Measurements from ENCODE around the gene DCTD. TPM values are rescaled to one million over a fixed set of nuclear protein-coding genes. Genes with fewer than 3 reads are reported as not detected.

Gene DCTD
- total and polyA plus RNA-seq, 2 of the 13 experiments (the other 11 are each of a cell fraction or from before 2014, with no cell fraction given): 85.1 to 95.3 TPM

DNA sequence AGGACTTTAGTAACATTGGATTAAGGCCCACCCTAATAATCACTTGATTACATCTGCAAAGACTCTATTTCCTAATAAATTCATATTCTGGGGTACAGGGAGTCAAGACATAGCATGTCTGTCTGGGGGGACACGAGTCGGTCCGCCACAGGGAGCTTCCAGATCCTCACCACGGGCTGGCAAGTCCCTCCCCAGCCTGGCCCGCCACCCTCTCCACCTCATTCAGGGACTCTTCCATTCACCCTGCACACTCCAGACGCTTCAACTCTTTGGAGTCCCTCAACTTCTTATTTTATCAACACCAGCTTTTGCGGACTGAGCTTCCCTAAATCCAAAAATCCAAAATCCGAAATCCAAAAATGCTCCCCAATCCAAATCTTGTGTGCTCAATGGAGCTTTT, 71.2 kb downstream of the DCTD start:
- H3K9ac ChIP-seq (ENCODE audit: insufficient read depth, low read depth, low read length): no peak overlapping the region
- H4K20me1 ChIP-seq (ENCODE audit: insufficient read depth, low read length): no peaks in the 10 kb centered on the region
- no peaks in the 10 kb centered on the region for H3K4me1 ChIP-seq (ENCODE audit: insufficient read depth, low read length)
- no peak for ATAC-seq
- H3K4me3 ChIP-seq (replicated peaks in 1 of 3; ENCODE audit: insufficient read depth in 1 of 3, low read depth in 2 of 3, low read length in 3 of 3): no peak overlapping the region
- H3K36me3 ChIP-seq (replicated peaks in 1 of 2; ENCODE audit: control insufficient read depth in 1 of 2, insufficient read depth in 2 of 2, low read length in 2 of 2): no peaks in the 10 kb centered on the region
- intact Hi-C loops (cut with micrococcal nuclease; ENCODE audit: unreplicated experiment): no loop called here
- ChIA-PET CTCF (ENCODE audit: low intra/inter-chr PET ratio, low total read pairs) (no interaction called here), POLR2A (no interaction called here)
- 57% methylated on average over 8 of the region's 8 CpGs for WGBS (ENCODE audit: low lambda C conversion rate)
- H3K9me3 ChIP-seq (ENCODE audit: low read length): no peaks in the 10 kb centered on the region
- peaks cover 0 to 34% of the 10 kb centered on the region in 2 experiments; a peak in 3 of 5 replicates for H3K27me3 ChIP-seq (ENCODE audit: control insufficient read depth in 1 of 2, insufficient read depth in 2 of 2, low read length in 2 of 2)
- H3K79me2 ChIP-seq (ENCODE audit: insufficient read depth, low read length): no peaks in the 10 kb centered on the region
- H2AFZ ChIP-seq (ENCODE audit: low read length): no peak overlapping the region
- FAIRE-seq: no peak
- in situ Hi-C loops (cut with HindIII; ENCODE audit: extremely low pct_ligation_motif_present, low pct_unique_long_range_greater_than_20kb): no loop called here
- no TSS peak for BruUV-seq (replicated peaks)
- DNase-seq (ENCODE audit: low spot score): no peak
- no peak overlapping the region for H3K4me2 ChIP-seq (ENCODE audit: low read depth, low read length)
- H3K27ac ChIP-seq (ENCODE audit: extremely low read length, insufficient read depth, low read length): no peak overlapping the region
- TF ChIP-seq ZNF260 (CRISPR knock-in tag; IDR thresholded peaks at IDR 0.05; ENCODE audit: borderline replicate concordance, low read depth) (no peak), MBNL3 (CRISPR knock-in tag; conservative IDR thresholded peaks at IDR 0.05) (no peak), TBL1XR1 (IDR thresholded peaks at IDR 0.05; ENCODE audit: borderline replicate concordance, low read length, partially characterized antibody) (no peak), XRCC5 (optimal IDR thresholded peaks at IDR 0.05; ENCODE audit: low read length) (no peak), NR2C2 (CRISPR knock-in tag; IDR thresholded peaks at IDR 0.05; ENCODE audit: borderline replicate concordance) (no peak), NFRKB (IDR thresholded peaks at IDR 0.05) (no peak), TEF (CRISPR knock-in tag; IDR thresholded peaks at IDR 0.05) (no peak), KLF6 (CRISPR knock-in tag; IDR thresholded peaks at IDR 0.05) (no peak), ZNF142 (CRISPR knock-in tag; IDR thresholded peaks at IDR 0.05) (no peak), ZNF12 (CRISPR knock-in tag; IDR thresholded peaks at IDR 0.05) (no peak), GTF2F1 (IDR thresholded peaks at IDR 0.05; ENCODE audit: low read length) (no peak)
- TF ChIP-seq, protein P1, sequence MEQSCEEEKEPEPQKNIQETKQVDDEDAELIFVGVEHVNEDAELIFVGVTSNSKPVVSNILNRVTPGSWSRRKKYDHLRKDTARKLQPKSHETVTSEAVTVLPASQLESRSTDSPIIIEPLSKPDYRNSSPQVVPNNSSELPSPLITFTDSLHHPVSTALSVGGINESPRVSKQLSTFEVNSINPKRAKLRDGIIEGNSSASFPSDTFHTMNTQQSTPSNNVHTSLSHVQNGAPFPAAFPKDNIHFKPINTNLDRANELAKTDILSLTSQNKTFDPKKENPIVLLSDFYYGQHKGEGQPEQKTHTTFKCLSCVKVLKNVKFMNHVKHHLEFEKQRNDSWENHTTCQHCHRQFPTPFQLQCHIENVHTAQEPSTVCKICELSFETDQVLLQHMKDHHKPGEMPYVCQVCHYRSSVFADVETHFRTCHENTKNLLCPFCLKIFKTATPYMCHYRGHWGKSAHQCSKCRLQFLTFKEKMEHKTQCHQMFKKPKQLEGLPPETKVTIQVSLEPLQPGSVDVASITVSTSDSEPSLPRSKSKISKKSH (CRISPR knock-in tag; IDR thresholded peaks at IDR 0.05; ENCODE audit: borderline replicate concordance): no peak
- TF ChIP-seq, protein P2, sequence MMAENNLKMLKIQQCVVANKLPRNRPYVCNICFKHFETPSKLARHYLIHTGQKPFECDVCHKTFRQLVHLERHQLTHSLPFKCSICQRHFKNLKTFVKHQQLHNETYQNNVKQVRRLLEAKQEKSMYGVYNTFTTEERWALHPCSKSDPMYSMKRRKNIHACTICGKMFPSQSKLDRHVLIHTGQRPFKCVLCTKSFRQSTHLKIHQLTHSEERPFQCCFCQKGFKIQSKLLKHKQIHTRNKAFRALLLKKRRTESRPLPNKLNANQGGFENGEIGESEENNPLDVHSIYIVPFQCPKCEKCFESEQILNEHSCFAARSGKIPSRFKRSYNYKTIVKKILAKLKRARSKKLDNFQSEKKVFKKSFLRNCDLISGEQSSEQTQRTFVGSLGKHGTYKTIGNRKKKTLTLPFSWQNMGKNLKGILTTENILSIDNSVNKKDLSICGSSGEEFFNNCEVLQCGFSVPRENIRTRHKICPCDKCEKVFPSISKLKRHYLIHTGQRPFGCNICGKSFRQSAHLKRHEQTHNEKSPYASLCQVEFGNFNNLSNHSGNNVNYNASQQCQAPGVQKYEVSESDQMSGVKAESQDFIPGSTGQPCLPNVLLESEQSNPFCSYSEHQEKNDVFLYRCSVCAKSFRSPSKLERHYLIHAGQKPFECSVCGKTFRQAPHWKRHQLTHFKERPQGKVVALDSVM (CRISPR knock-in tag; IDR thresholded peaks at IDR 0.05): no peak

All from HepG2 (cell line).